Endothelial cell of umbilical vein (primary cell): ENCODE measurements around the gene DNAJC18. TPM values are rescaled to one million over a fixed set of nuclear protein-coding genes. Genes with fewer than 3 reads are reported as not detected.

ENCODE experiments used
- BruUV-seq: library from RNA; stranded (reverse); fragments of 400-500 nt; replicated peaks from 2 replicates; lab custom pipeline; 2021; lab: Mats Ljungman, UMichigan
- CTCF ChIA-PET: fragments of 300-600, 350-600 bp; sonication (Branson Sonifier 250); formaldehyde crosslinking; loops from one replicate; lab custom pipeline; 2021; ENCODE audit warnings: antibody characterized with exemption, inconsistent platforms; lab: Charles Lee
- POLR2A ChIA-PET: fragments of 300-600, 350-600 bp; sonication (Branson Sonifier 250); formaldehyde crosslinking; loops from one replicate; lab custom pipeline; 2021; ENCODE audit warnings: antibody characterized with exemption, inconsistent platforms; lab: Charles Lee
- DNase-seq: peaks from one replicate; pipeline ENCODE4 v3.0.0-alpha.2; 2011; ENCODE audit warnings: low read depth, low spot score
- FAIRE-seq: peaks from 2 replicates; lab custom pipeline; 2011; peaks lifted over from hg19 to GRCh38; lab: Jason Lieb, UNC
- H2AFZ ChIP-seq: 2 replicates; pipeline ENCODE4 v1.6.0; 2012; ENCODE audit warnings: low read depth, low read length, control low read depth, inconsistent platforms
- H3K27ac ChIP-seq: 2 replicates; pipeline ENCODE4 v1.5.1; 2011; ENCODE audit warnings: low read depth, mild to moderate bottlenecking, control low read depth, low read length, moderate library complexity; ENCODE audit not compliant: insufficient read depth
- H3K27me3 ChIP-seq, 2 experiments: 2 replicates each; pipeline versions ENCODE4 v1.6.0 to v1.6.1; 2011; ENCODE audit warnings: low read length in 2 of 2, mixed read lengths in 1 of 2; ENCODE audit not compliant: control insufficient read depth in 2 of 2, insufficient read depth in 2 of 2
- H3K36me3 ChIP-seq, 2 experiments: 2 replicates in 1 of 2; 3 replicates in 1 of 2; pipeline ENCODE4 v1.5.1; 2011; ENCODE audit warnings: low read length in 2 of 2, mild to moderate bottlenecking in 1 of 2, moderate library complexity in 1 of 2; ENCODE audit not compliant: control insufficient read depth in 2 of 2, insufficient read depth in 2 of 2; ENCODE audit errors: extremely low read depth in 1 of 2
- H3K4me1 ChIP-seq: 3 replicates; pipeline ENCODE4 v1.5.1; 2011; ENCODE audit warnings: mild to moderate bottlenecking, low read length; ENCODE audit not compliant: control insufficient read depth, insufficient read depth; ENCODE audit errors: extremely low read depth
- H3K4me2 ChIP-seq: 2 replicates; pipeline ENCODE4 v1.6.1; 2011; ENCODE audit warnings: low read length, control low read depth, mixed read lengths; ENCODE audit not compliant: insufficient read depth
- H3K4me3 ChIP-seq, 3 experiments: fragments of 200-600 bp in 1 of 3; sonication (generic), shearing (Covaris generic) in 1 of 3; replicated peaks in 1 of 3; 2 replicates each; pipeline ENCODE4 v1.5.1; 2011 to 2016; ENCODE audit warnings: control low read depth in 3 of 3, low read length in 3 of 3, mild to moderate bottlenecking in 2 of 3, inconsistent platforms in 1 of 3, low read depth in 1 of 3, moderate library complexity in 1 of 3; ENCODE audit not compliant: insufficient read depth in 1 of 3
- H3K79me2 ChIP-seq: 2 replicates; pipeline ENCODE4 v1.6.0; 2012; ENCODE audit warnings: low read length, inconsistent platforms; ENCODE audit not compliant: control insufficient read depth, insufficient read depth
- H3K9ac ChIP-seq: replicated peaks from 2 replicates; pipeline ENCODE3; 2011; ENCODE audit warnings: low read length, control low read depth; ENCODE audit not compliant: insufficient read depth; ENCODE audit errors: extremely low read depth
- H3K9me1 ChIP-seq: replicated peaks from 3 replicates; pipeline ENCODE4 v1.6.0; 2011; ENCODE audit warnings: mild to moderate bottlenecking, low read length; ENCODE audit not compliant: control insufficient read depth, insufficient read depth; ENCODE audit errors: extremely low read depth
- H3K9me3 ChIP-seq: replicated peaks from 2 replicates; pipeline ENCODE4 v1.5.1; 2012; ENCODE audit warnings: low read length, inconsistent platforms; ENCODE audit not compliant: control insufficient read depth, insufficient read depth
- H4K20me1 ChIP-seq: replicated peaks from 2 replicates; pipeline ENCODE3; 2011; ENCODE audit warnings: mild to moderate bottlenecking, low read length; ENCODE audit not compliant: control insufficient read depth, insufficient read depth; ENCODE audit errors: extremely low read depth
- EZH2 ChIP-seq: IDR thresholded peaks from 2 replicates; pipeline ENCODE4 v1.6.1; 2012; ENCODE audit warnings: borderline replicate concordance, low read depth, mild to moderate bottlenecking, moderate library complexity, low read length, inconsistent platforms; ENCODE audit not compliant: severe bottlenecking
- FOS ChIP-seq: IDR thresholded peaks from 2 replicates; pipeline ENCODE4 v1.6.1; 2011; ENCODE audit warnings: mild to moderate bottlenecking, low read length, moderate library complexity, borderline replicate concordance; ENCODE audit not compliant: insufficient read depth
- GATA2 ChIP-seq: IDR thresholded peaks from 2 replicates; pipeline ENCODE4 v1.7.0; 2011; ENCODE audit warnings: low read depth, mild to moderate bottlenecking, moderate library complexity, mixed read lengths, low read length; ENCODE audit not compliant: insufficient read length, insufficient read depth
- JUN ChIP-seq: IDR thresholded peaks from 2 replicates; pipeline ENCODE4 v1.6.1; 2011; ENCODE audit warnings: borderline replicate concordance, low read depth; ENCODE audit not compliant: insufficient read length, insufficient read depth
- MYC ChIP-seq: IDR thresholded peaks from one replicate; pipeline ENCODE4 v1.6.1; 2011; ENCODE audit warnings: mild to moderate bottlenecking, low read depth, low read length
- POLR2A ChIP-seq: IDR thresholded peaks from 2 replicates; pipeline ENCODE4 v1.6.1; 2012; ENCODE audit warnings: low read depth, mild to moderate bottlenecking, control low read depth, low read length
- POLR2AphosphoS5 ChIP-seq: IDR thresholded peaks from 2 replicates; pipeline ENCODE4 v1.6.1; 2012; ENCODE audit warnings: low read depth, mild to moderate bottlenecking, control low read depth, low read length, moderate library complexity; ENCODE audit not compliant: insufficient read depth
- dilution Hi-C: fragments of 300-500 bp; cut with MboI; formaldehyde crosslinking; loops from one replicate; pipeline ENCODE4 v1.15.0; 2019; ENCODE audit warnings: low sequenced_read_pairs; ENCODE audit not compliant: extremely low pct_ligation_motif_present
- intact Hi-C: fragments of 100-400 bp; cut with micrococcal nuclease; formaldehyde crosslinking; loops from one replicate; pipeline ENCODE4 v1.10.0; 2022
- polyA plus RNA-seq, 4 experiments: library from polyadenylated mRNA; depleted of rRNA in 3 of 4; stranded (reverse) in 3 of 4; unstranded in 1 of 4; fragments of >200 nt; gene quantifications; 2 replicates each; pipeline versions ENCODE4 v1.2.1 to v1.2.3, GENCODE V29; 2011 to 2012; ENCODE audit warnings: missing spikeins in 1 of 4
- total RNA-seq: library from RNA; stranded (reverse); gene quantifications from 2 replicates; pipeline ENCODE4 v1.2.3, GENCODE V29; 2021
- TF ChIP-seq, protein P1 (sequence below), 2 donors: IDR thresholded peaks; 1 replicate in 1 of 2; 2 replicates in 1 of 2; pipeline ENCODE4 v1.5.1; 2011; ENCODE audit warnings: low read length in 2 of 2, mild to moderate bottlenecking in 2 of 2, moderate library complexity in 2 of 2, control low read depth in 1 of 2, inconsistent platforms in 1 of 2, low read depth in 1 of 2; ENCODE audit not compliant: insufficient read depth in 1 of 2; ENCODE audit errors: extremely low read depth in 1 of 2
- TF ChIP-seq, protein P2 (sequence below): IDR thresholded peaks from 2 replicates; pipeline ENCODE4 v1.6.1; 2011; ENCODE audit not compliant: insufficient read depth, insufficient read length

DNAJC18 gene
- total and polyA plus RNA-seq, 2 donors (not counting 3 experiments of a cell fraction or from before 2014, with no cell fraction given), result 23.2 to 52.6 TPM

DNA sequence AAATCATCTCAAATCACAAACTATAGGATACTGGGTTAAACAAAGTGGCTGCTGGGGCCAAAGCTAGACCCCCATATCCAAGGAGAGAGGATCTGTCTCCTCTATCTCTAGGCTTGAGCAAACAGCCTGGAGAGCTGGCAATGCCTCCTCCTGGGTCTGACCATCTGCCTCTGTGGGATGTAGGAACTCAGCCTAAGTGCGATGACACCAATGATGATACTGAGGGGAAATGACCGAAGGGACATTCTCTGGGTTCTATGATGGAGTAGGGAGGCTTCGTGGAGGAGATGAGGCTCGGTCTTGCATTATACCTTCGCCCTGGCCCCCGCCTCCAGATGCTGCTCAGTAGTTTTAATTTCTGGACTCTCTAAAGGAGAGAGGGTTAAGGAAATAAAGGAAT is 26.2 kb downstream of the DNAJC18 start:
- no TSS peak for BruUV-seq

More for the DNA sequence above, 26.2 kb downstream of the DNAJC18 start:
- Histone ChIP-seq H3K36me3 (peaks cover 2 to 10% of the 10 kb centered on the region in 2 experiments), H3K27ac (no peak overlapping the region), H3K9ac (no peak overlapping the region), H2AFZ (no peak overlapping the region), H3K9me1 (no peaks in the 10 kb centered on the region), H3K27me3 (no peaks in the 10 kb centered on the region), H3K4me3 (no peak overlapping the region), H3K4me1 (peaks cover 6% of the 10 kb centered on the region), H3K4me2 (no peak overlapping the region), H3K79me2 (no peaks in the 10 kb centered on the region), H3K9me3 (no peaks in the 10 kb centered on the region), H4K20me1 (no peaks in the 10 kb centered on the region)
- intact Hi-C loops, result no loop called here
- FAIRE-seq (no peak), DNase-seq (no peak)
- CTCF ChIA-PET, result no interaction called here
- POLR2A ChIA-PET, result no interaction called here
- dilution Hi-C loops, result loop anchor here (10.0 kb wide), 1 partner anchor 112 kb away; no protein-coding TSS in a partner anchor
- no peak for TF ChIP-seq FOS
- no peak for TF ChIP-seq EZH2
- TF ChIP-seq, protein P1, sequence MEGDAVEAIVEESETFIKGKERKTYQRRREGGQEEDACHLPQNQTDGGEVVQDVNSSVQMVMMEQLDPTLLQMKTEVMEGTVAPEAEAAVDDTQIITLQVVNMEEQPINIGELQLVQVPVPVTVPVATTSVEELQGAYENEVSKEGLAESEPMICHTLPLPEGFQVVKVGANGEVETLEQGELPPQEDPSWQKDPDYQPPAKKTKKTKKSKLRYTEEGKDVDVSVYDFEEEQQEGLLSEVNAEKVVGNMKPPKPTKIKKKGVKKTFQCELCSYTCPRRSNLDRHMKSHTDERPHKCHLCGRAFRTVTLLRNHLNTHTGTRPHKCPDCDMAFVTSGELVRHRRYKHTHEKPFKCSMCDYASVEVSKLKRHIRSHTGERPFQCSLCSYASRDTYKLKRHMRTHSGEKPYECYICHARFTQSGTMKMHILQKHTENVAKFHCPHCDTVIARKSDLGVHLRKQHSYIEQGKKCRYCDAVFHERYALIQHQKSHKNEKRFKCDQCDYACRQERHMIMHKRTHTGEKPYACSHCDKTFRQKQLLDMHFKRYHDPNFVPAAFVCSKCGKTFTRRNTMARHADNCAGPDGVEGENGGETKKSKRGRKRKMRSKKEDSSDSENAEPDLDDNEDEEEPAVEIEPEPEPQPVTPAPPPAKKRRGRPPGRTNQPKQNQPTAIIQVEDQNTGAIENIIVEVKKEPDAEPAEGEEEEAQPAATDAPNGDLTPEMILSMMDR (IDR thresholded peaks at IDR 0.05; ENCODE audit: extremely low read depth in 1 of 2, insufficient read depth in 1 of 2, low read depth in 1 of 2, low read length in 2 of 2), result no peak
- TF ChIP-seq MYC, result no peak
- no peak for TF ChIP-seq JUN
- no peak for TF ChIP-seq POLR2A
- TF ChIP-seq, protein P2, sequence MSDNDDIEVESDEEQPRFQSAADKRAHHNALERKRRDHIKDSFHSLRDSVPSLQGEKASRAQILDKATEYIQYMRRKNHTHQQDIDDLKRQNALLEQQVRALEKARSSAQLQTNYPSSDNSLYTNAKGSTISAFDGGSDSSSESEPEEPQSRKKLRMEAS, result no peak
- TF ChIP-seq POLR2AphosphoS5, result no peak
- no peak for TF ChIP-seq GATA2
